Coronary artery (tissue), 2 donors: ENCODE measurements around the gene SORT1.

Experiments used
- DNase-seq: peaks from one replicate; pipeline ENCODE4 v3.0.0-alpha.2; 2017; ENCODE audit warnings: low spot score
- H3K27ac ChIP-seq, 2 donors: fragments of 200-600 bp; sonication (generic); one replicate each; pipeline ENCODE4 v1.5.1; 2016 to 2019
- H3K4me3 ChIP-seq: fragments of 200-600 bp; sonication (generic); 2 replicates; pipeline ENCODE4 v1.5.1; 2016; ENCODE audit warnings: mild to moderate bottlenecking, moderate library complexity
- CTCF ChIP-seq: fragments of 200-600 bp; sonication (generic); IDR thresholded peaks from one replicate; pipeline ENCODE4 v1.5.1; 2019; ENCODE audit warnings: antibody characterized with exemption

SORT1 gene

GRCh38 chr1:109259674-109260557, 137.8 kb downstream of the SORT1 start:
- TF ChIP-seq CTCF = no peak
- DNase-seq = no peak
- Histone ChIP-seq H3K4me3 (no peak overlapping the region), H3K27ac (no peak overlapping the region)
